RWPE1 (cell line): ENCODE measurements around the gene PRG2.

Experiments
- CTCF ChIA-PET: fragments of 350-600 bp; sonication (Branson Sonifier 250); formaldehyde crosslinking; extraction: SDS; loops from one replicate; lab custom pipeline; 2021; lab: Yijun Ruan, JAX
- POLR2A ChIA-PET: fragments of 400-600 bp; formaldehyde crosslinking; extraction: SDS; loops from one replicate; lab custom pipeline; 2020; ENCODE audit warnings: antibody characterized with exemption; ENCODE audit not compliant: low non-redundant PET; lab: Yijun Ruan, JAX
- DNase-seq: peaks from one replicate; pipeline ENCODE4 v3.0.0; 2012; ENCODE audit warnings: low spot score
- H3K27ac ChIP-seq: fragments of 450-650 bp; 2 replicates; pipeline ENCODE4 v1.5.1; 2017
- CTCF ChIP-seq: fragments of 450-650 bp; conservative IDR thresholded peaks from 2 replicates; pipeline ENCODE4 v1.5.1; 2017; ENCODE audit warnings: low read depth, mild to moderate bottlenecking

PRG2 gene

GRCh38 chr11:57379732-57380131, 10.7 kb downstream of the PRG2 start:
- no peak overlapping the region for H3K27ac ChIP-seq
- ChIA-PET CTCF (interaction anchor here (0.6 kb wide), 1 partner anchor 30 kb away, joined by 3 read pairs; no protein-coding TSS in a partner anchor), POLR2A (no interaction called here)
- peak; percentile 23 for DNase-seq
- TF ChIP-seq CTCF, result no peak

GRCh38 chr11:57378186-57378585, 12.3 kb downstream of the PRG2 start:
- no peak for DNase-seq
- TF ChIP-seq CTCF, result no peak
- ChIA-PET POLR2A (interaction anchor here (0.6 kb wide), 1 partner anchor 11 kb away, joined by 8 read pairs; no protein-coding TSS in a partner anchor), CTCF (no interaction called here)
- no peak overlapping the region for H3K27ac ChIP-seq

GRCh38 chr11:57377107-57377506, 13.3 kb downstream of the PRG2 start:
- TF ChIP-seq CTCF, result no peak
- no peak for DNase-seq
- no peak overlapping the region for H3K27ac ChIP-seq
- POLR2A ChIA-PET, result no interaction called here
- CTCF ChIA-PET, result interaction anchor here (0.6 kb wide), 1 partner anchor 27 kb away, joined by 3 read pairs; no protein-coding TSS in a partner anchor

GRCh38 chr11:57376095-57377090, 14.1 kb downstream of the PRG2 start:
- no peak overlapping the region for H3K27ac ChIP-seq
- POLR2A ChIA-PET, result no interaction called here
- CTCF ChIA-PET, result interaction anchor here (0.6 to 0.8 kb wide), 2 partner anchors 26 to 174 kb away, joined by 3 read pairs; no protein-coding TSS in a partner anchor
- TF ChIP-seq CTCF, result no peak
- no peak for DNase-seq

GRCh38 chr11:57375490-57375889, 15.0 kb downstream of the PRG2 start:
- no peak for TF ChIP-seq CTCF

GRCh38 chr11:57374966-57375365, 15.5 kb downstream of the PRG2 start:
- ChIA-PET POLR2A (no interaction called here), CTCF (no interaction called here)
- DNase-seq, result no peak
- TF ChIP-seq CTCF, result no peak
- no peak overlapping the region for H3K27ac ChIP-seq

More at GRCh38 chr11:57375490-57375889, 15.0 kb downstream of the PRG2 start:
- no peak overlapping the region for H3K27ac ChIP-seq
- POLR2A ChIA-PET, result no interaction called here
- DNase-seq, result no peak
- CTCF ChIA-PET, result interaction anchor here (0.8 kb wide), 1 partner anchor 175 kb away, joined by 3 read pairs; no protein-coding TSS in a partner anchor
